GM18951 (cell line): ENCODE measurements around the gene POLR1H.

Experiments used
- POLR2A ChIP-seq: IDR thresholded peaks from 4 replicates; pipeline ENCODE4 v1.6.1; 2011; ENCODE audit warnings: mild to moderate bottlenecking; ENCODE audit not compliant: insufficient read length, insufficient read depth; ENCODE audit errors: extremely low read depth
- in situ Hi-C: fragments of 300-500 bp; cut with MboI; formaldehyde crosslinking; loops from one replicate; pipeline ENCODE4 v1.12.0; 2022; ENCODE audit warnings: low sequenced_read_pairs, mixed read lengths, inconsistent platforms; ENCODE audit not compliant: unreplicated experiment

Gene POLR1H

DNA sequence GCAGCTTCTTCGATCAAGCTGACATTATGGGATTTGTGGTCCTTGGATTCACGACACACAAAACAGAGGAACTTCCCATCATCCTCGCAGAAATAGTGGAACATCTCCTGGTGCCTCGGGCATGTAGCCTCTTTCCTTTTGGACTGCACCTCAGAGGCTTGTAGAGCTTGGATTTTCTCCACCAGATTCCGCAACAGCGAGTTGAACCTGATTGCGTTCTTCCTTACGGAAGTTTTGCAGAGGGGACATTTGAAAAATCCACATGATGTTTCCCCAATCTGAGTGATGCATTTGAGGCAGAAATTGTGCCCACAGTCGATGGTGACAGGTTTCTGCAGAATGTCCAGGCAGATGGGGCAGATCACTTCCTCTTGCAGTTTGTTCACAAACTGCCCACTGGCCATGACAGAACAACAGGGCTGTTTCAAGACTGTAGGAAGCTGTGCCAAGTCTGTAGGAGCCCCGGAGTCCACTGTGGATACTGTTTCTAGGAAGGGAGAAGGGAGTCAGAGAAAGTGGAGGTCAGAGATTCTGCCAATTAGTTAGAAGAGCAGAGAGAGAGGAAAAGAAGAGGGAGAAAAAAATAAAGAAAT lies 51.4 kb downstream of the POLR1H start:
- in situ Hi-C loops, result no loop called here
- TF ChIP-seq POLR2A, result no peak

DNA sequence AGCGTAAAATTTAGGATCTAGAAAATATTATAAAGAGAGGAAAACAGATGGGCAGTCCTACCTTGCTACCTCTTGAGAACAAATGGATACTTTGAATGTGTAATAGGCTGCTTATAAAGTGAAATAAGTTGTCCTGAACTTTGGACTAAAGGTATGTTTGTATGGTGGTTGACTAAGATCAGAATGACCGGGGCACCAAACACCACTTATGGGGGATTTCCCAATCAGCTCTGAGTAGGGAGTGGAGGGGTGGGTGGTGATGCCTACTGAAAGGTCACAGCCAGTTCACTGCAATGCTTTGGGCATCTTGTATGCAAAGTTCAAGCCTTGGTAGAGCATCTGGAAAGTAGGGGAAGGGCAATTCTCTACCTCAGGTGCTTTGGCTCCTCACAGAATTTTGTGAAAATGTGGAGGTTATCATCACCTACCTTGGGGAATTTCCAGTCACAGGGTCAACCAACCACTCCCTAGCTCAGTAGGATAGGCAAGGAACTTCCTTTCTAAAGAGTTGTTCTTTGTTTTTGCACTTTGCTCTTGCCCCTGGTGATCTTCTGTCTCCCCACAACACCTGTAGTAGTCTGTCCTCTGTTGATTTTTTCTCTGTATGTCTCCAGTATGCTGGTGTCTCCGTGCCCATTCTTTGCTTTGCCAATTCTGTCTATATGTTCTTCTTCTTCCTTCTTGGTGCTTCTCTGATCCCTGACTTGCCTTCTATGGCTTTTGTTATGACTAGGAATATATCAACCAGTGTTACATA lies 52.1 kb downstream of the POLR1H start, which contains the start of gene TRIM31:
Gene TRIM31, minus strand, starts transcription at position 88 of the 757 bp plus-strand sequence. CDS start 285 bp downstream, outside the sequence.
- no peak for TF ChIP-seq POLR2A
- in situ Hi-C loops, result no loop called here

DNA sequence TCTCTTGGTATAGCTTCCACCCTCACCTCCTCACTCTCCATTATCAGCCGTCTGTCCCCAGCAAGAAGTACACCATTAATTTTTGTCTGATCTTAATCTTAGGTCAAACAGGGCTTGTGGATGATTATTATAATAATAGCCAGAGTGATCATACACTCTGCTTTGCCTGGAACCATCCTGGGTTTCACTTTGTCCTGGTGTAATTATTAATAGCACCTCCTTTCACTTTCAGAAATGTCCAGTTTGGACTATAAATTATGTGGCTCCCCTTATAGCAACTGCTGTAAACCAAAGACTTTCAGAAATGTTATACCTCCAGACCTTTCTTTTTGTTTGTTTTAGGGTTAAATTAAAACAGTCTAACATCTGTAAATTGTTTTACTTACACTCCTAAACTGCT lies 52.8 kb downstream of the POLR1H start:
- in situ Hi-C loops, result no loop called here
- no peak for TF ChIP-seq POLR2A
